Measurements from ENCODE around the gene NCKAP5.
"Not testable (repeated sequence)": the region's sequence is repeated elsewhere in the genome, so short reads cannot be mapped to it uniquely, and the experiment has no call there.

NCKAP5 gene

DNA sequence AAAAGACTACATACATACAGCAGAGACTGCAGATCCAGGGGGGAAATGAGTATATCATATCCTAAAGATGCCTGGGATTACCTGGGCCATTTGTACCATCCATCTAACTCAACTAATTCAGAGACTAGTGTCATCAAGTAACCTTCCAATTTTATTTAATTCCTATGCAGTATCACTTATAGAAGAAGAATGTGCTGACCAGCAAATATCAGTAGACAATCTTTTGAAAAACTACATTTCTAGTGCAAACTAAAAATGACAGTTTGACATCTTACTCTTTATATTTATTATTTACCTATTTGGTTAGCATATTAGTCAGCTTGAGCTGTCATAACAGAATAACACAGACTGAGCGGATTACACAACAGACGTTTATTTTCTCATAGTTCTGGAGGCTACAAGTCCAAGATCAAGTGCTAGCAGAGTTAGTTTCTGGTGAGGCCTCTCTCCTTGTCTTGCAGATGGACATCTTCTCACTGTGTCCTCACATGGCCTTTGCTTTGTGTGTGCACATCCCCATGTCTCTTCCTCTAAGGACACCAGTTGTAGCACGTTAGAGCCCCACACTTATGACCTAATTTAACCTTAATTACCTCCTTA lies 47.0 kb downstream of the NCKAP5 start:
- DNase-seq, result no peak

DNA sequence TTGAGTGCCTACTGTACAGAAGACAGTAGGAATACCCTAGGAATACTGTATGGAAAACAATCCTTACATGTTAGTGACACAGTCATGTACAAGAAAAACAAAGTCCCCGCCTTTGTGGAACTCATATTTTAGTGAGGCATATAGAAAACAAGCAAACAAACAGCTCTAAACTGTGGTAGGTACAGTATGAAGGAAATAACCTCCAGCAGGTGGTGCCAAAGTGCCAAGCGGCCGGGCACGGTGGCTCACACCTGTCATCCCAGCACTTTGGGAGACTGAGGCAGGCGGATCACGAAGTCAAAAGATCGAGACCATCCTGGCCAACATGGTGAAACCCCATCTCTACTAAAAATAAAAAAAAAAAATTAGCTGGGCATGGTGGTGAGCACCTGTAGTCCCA lies 48.6 kb downstream of the NCKAP5 start:
- DNase-seq, result not testable (repeated sequence)

DNA sequence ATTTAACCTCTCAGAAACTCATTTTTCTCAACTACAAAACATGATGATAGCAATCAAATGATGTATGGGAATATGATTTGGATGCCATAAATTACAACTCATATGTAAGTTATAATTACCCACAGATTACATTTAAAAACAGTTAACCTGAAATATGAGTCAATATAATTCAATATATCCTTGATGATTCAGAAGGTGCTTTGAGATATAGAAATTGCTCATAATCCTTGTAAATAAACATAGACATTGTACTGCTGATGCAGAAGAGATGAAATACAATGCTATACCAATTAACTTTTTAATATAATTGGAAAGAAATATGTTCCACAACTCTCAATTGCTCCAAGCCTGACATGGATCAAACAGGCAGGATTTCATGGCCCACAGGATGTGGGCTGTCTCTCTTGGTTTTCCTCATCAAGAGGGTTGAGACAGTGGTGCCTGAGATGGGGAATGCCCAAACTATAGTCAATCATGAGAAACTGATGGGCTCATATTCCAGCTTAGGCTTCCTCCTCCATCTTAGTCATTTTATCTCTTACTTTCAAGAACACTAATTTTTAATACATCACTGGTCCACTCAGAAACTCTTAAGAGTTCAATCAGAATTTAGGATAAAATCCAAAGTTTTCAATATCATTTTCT lies 49.4 kb downstream of the NCKAP5 start:
- DNase-seq, result no peak

DNA sequence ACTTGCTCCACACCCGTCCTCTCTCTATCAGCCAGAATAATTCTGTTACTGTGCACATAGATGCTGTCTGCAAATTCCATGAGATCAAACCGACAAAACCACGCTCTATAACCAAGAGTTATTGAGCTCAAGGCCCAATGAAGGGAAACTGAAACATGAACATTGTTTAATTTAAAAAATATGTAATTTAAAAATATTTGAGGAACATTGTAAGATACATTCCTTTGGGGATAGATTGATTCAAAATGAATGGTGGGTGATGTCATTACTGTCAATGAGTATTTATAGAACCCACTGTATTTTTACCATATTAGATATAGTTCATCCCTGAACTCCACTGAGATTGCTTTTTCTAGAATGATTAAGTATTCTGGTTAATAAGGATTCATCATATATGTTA lies 50.4 kb downstream of the NCKAP5 start:
- no peak for DNase-seq

DNA sequence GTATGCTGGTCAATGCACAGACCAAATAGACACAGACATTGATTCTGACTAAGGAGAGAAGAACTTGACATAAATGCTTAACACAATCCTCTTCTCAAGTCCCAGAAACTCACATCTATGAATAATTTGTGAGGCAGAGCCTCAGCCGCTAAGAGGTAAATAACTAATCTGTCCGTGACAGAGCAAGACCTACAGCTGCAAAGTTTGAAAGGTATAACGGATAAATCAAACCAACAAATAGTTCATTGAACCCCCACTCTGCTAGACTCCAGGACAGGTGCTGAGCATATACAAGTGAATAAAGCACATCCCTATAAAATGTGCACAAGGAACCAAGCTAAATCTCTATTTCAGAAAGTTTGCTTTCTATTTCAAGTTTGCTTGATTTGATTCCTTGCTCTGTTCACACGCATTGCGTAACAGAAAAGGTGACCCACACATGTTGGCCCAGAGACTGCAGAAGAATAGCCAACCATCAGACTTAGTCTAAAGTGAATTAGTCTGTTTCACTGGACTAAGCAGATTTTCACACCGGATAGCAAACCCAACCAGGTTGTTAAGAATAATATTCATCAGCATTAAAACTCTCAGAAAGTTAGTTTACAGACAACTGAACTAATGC lies 51.7 kb downstream of the NCKAP5 start:
- DNase-seq, result no peak

DNA sequence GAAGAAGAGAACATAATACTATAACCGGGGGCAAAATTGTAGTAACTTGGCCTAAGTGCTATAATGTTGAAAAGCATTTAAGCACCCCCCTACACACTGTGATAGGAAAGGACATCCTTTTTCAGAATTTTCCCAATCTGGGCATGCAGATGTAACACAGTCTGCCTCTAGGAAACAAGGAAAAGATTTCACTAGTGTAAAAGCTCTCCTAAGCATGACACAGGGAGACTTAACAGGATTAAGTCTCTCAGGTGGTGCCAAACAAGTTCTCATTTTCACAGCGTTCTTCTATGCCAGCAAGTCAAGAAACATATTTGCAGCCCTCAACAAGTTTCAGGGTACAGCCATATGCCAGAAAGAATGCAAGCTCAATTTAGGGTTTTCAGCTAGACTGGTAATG lies 53.0 kb downstream of the NCKAP5 start:
- DNase-seq, result no peak

DNA sequence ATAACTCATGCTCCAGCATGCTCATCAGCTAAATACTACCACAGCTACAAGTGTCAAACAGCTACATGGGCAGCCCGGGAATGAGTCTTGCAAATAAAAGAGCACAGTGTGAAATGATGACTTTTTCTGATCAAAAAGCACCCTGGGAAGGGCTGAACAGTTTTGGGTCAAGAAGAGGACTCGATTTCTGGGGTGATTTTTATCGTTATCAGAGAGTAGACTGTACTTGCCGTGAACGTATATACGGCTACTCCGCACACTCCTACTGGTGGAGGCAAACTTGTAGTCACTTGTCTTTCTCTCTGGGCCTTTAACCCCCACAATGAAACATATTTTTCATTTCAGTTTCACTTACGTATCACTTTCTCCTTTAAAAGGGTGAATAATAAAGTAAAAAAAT lies 54.4 kb downstream of the NCKAP5 start:
- no peak for DNase-seq

DNA sequence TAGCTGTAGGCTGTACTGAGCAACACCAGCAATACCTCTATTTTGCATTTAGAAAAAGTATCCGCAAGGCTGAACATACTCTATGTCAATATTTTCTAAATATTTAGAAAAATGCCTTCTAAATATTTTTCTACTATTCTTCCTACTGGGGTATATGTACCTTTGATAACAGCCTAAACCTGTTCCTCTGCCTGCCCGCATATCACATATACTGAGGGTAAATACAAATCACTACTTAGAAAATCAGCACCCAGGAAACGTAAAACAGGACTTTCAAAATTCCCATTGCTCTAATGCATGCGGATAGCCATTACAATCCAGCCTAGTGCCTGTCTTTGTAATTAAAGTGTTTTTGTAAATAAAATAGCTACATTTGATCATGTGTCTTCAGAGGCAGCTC lies 56.1 kb downstream of the NCKAP5 start:
- DNase-seq, result no peak

DNA sequence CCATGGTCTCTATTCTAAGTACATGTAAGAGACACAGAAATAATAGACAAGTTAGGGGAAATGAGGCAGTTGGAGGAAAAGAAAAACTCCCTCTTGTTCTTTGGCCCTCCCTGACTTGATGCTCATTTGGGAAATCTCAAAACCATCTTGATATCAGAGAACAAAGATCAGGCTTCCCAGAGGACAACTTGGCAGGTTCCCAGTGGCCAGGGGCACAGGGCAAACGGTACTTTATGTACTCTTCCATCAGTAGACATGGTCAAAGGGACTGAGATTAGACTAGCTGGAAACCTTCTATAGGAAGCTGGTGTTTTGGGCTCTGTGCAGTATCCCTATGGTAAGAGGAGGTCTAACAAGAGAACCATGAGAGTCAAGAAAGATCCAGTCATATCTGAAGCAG lies 56.6 kb downstream of the NCKAP5 start:
- no peak for DNase-seq

DNA sequence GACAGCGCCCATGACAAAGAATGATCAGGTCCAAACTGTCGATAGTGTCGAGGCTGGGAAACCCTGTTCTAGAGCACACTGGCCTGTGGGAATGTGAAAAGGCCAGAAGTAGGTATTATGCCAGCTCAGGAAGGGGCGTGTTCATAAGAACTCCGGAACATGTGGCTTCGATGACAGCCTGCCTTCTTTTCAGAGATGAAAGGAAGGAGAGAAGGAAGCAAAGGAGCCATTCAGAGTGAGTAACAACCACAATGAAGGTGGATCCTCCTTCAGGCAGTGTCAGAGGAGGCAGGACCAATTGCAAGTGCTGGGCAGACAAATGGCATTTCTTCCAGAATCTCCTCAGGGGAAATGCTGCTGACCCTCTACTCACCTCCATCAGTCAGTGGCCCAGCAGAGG lies 58.5 kb downstream of the NCKAP5 start:
- DNase-seq, result no peak

DNA sequence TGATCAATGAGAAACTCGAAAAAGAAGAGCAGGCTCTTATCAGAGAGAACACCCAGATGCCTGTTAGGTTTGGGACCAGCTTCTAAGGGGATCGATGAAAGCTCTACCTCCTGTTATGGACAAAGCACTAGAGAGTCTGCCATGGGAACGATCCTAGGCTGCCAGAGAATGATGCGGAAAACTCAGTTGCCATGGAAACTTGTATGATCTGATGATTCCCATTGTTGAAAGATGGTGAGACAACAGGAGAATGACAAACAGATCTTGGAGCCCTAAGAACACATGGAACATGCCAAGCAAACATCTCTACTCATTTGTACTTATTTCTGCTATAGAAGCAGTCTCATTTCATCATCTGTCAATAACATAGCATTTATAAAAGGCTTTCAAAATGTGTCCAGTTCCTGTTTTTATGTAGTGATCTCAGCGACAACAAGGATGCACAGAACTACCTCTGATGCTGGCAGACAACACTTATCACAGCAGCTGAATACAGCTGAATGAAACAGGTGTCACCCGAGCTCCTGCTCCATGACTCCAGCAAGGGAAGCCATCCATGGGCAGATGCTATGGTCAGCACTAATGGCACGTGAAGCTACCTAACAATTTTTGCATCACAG lies 59.6 kb downstream of the NCKAP5 start:
- DNase-seq, result no peak

DNA sequence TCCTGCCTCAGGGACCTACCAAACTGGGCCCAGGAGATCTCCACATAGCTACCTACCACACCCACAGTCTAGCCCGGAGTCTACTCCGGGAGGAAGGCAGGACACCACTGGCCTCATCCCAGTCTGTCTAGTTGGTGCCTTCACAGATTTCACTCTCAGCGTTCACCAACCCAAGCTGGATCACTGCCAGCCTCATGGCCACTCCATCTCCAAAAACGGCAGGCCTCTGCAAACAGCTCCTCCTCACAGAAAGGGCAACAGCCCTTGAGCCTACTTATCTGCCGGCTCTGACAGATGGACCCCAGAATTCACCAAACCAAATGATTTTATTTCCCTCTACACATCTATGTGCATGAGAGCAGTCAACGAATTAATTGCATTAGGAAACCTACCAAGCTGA lies 61.3 kb downstream of the NCKAP5 start:
- DNase-seq, result no peak

DNA sequence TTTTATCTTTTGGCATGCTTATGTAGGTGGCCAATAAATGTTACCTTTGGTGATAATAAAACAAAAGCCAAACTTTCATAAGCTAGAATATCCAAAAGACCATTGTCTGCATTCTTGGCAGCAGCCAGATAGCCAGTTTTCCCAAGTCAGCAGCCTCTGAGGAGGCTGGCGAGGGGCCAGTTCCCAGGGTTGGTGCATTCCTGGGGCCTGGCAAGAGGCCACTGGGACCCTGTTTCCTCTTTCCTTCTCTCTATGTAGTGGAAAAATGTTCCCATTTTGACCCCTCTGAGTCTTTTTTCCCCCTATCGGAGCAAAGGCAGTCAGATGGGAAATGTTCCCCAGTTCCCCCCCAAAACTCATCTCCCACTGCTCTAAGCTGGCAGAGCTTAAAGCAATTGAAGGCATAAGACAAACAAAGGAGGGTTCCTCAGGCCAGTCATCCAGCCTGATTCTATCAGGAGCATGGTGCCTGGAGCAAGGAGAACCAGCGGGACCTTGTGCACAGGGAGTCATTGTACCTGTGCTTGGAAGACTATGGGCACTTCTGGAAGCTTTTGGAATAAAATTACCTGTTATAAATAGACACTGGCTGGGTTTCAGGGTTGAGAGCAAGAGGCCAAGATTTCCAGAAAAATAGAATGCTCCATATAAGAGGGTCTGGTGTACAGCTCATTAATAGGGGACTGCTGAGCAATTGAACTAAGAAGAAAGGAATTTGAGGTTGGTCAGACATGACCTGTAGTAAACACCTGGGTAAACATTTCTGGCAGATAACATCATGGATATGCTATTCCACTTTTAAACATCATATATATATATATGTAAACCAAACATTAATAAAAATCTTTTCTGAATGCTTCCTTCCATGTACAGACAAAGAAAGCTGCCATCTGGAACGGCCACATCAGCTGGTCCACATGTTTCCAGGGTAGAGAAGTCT lies 63.4 kb downstream of the NCKAP5 start:
- no peak for DNase-seq

DNA sequence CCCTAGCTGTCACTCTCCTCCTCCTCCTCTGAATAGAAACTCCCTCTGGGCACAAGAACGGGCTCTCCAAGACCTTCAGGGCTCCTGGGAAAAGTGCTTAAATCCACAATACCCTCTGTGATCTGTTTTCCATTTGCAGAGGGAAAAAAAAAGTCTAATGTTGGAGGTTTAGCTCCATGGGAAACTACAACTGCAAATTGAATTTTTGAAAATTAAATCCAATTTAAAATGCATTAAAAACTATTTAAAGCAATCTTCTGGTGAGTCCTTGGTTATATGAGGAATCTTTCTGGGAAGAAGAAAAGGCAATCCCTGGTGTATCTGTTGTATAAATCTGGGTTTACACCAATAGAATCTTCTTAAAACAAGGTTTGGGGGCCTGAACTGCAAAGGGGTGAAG lies 64.3 kb downstream of the NCKAP5 start:
- no peak for DNase-seq

DNA sequence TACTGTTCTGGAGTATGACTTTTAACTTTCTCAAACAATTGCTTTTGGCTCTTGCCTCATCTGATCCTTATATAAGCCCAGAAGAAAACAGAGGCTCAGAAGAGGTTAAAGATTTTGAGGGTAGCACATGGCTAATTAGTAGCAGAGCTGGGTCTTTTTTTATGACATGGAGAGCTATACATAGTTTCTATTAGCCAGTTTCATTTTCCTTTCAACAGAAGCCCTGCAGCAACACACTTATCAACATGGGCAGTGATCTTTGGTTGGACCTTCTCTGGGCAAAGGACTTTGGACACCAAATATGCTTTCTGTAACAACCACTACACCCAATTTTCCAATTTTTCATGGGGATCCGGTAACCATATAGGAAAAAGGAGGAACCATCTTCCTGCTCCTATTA lies 64.9 kb downstream of the NCKAP5 start:
- DNase-seq, result no peak

DNA sequence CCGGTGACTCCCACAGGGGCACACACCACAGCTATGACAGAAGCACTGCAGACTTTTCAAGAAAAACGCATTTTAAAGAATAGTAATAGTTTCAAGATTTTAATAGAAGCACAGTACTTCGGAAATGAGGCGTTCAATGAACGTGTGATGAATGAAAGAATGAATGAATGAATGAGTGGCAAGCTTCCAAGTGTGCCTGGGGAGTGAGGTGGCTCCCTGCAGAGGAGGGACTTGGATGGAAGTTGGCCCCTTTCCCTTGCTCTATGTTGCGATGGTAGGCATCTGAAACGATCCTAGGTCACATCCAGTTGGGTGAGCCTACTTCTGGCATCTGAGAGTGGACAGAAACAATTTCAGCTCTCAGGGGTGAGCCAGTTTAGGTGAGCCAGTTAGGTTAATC lies 65.6 kb downstream of the NCKAP5 start:
- DNase-seq, result no peak

DNA sequence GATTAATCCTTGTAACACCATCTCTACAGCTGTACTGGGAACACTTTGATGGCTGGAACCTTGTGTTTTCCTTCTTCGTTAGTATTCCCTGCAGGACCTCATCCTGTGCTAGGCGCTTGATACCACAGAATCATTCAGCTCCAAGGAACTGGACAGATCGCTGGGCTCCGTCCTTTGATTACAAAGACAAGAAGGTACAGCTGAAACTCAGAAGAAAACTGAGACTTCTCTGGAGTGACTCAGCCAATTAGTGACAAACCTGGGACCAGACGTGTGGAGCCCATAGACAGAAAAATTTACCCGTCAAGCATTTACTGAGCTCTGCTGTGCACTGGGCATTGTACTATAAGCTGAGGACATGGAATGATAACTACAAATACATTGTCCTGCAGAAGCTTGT lies 67.3 kb downstream of the NCKAP5 start:
- no peak for DNase-seq

DNA sequence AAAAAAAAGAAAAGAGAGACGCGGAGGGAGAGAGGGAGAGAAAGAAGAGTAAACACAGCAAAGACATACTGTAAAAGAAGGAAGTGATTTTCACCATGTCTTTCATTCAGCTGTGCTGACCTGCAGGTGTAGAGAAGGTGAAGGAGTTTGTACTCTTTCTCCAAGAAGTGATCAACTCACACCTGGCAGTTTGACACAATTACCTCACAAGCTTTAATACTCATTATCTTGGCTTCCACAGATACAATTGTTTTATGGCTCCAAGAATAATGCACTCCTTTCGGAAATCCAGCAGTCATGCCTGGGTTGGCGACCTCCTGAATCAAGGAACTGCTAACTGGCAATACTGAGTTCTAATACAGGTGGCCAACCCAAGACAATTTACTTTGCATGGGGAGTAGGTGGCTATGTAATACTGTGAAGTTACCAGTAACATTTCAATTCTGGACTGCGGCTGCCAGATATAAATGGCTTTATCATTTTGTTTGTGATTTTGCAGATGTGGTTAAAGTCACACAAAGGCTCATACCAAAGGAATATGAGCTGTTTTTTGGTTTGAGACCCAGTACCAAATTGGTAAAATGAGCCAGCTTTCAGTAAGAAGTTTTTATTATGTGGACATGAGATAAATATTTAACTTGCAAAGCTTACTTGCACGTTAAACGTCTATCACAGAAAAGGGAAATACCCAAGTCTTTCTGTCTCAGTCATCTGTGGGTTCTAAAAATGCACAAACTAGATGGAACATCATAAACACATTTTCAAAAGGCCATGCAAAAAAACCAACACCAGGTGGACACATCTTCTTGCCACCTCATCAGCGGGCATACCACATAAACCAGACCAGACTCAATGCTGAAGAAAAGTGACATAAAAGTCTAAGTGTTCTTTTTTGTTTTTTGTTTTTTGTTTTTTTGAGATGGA lies 69.3 kb downstream of the NCKAP5 start:
- no peak for DNase-seq

DNA sequence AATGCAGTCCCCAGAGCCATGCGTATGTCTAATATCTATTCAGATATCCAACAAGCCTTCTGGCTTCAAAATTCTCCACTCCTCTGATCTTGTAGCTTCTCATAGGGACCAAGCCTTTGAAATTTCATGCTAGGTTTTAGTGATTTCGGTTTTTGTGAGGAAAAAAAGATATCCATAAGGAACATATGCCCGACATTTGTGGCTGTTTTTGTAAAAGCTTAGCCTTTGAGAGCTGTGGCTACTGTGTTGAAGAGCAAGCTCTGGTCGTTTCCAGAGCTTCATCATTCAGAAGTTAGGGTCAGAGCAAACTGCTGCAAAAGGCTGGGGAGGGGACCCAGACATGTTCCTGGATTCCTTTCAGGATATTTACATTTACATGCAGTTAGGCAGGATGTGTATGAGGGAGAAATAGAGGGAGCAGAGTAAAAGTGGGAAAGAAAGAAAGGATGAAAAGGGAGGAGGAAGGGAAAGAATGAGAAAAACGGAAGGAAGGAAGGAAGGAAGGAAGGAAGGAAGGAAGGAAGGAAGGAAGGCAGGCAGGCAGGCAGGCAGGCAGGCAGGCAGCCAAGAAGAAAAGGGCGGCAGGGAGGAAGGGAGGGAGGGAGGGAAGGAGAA lies 70.2 kb downstream of the NCKAP5 start:
- no peak for DNase-seq

DNA sequence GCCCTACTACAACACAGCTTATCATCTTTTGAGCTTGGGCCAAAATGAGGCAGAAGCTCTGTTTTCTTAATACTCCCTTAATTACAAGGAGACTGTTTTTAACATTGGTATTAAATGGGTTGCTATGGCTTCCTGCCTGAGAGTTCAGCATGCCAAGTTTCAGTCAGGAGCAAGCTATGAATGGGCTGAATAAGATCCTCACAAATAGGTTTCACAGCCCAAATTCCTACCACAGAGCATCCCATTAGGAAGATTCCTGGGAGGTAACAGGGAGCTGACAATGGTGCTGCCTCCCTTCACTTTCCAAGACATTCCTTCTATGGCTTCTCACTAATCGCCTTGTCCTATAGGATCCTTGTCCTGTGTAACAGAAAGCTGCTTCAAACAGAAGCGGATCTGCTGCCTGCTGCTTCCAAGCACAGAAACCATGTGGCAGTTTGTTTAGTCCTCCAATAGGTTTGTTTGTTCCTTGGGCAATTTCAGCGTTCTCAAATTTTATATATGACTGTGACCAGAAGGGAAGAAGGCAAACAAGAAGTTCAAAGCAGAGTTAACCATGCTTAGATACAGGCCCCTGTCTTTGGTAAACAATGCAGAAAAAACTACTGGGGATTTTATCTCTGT lies 70.9 kb downstream of the NCKAP5 start:
- DNase-seq, result no peak
